ENCODE data around the gene LY6G6C.
"Not testable (repeated sequence)": the region's sequence is repeated elsewhere in the genome, so short reads cannot be mapped to it uniquely, and the experiment has no call there.

The LY6G6C gene

GRCh38 chr6:31727034-31727716 is 5.6 kb upstream of the LY6G6C start:
- DNase-seq (ENCODE audit: low read depth in 2 of 2) = no peak

GRCh38 chr6:31725502-31726350 is 4.2 kb upstream of the LY6G6C start:
- DNase-seq (ENCODE audit: low read depth in 2 of 2) = no peak

GRCh38 chr6:31723980-31724691 is 2.6 kb upstream of the LY6G6C start:
- no peak for DNase-seq (ENCODE audit: low read depth in 2 of 2)

- DNase-seq (ENCODE audit: low read depth in 2 of 2) = no peak
These were observed 1.9 kb upstream of the LY6G6C start, which contains the start of gene MPIG6B for GRCh38 chr6:31723245-31723979. Gene MPIG6B, plus strand, starts transcription at chr6:31723373. Its CDS starts 11 bp downstream, at chr6:31723384.

GRCh38 chr6:31722173-31722572 is 627 bp upstream of the LY6G6C start:
- DNase-seq (ENCODE audit: low read depth in 2 of 2) = no peak

GRCh38 chr6:31720196-31720770 is 1.3 kb downstream of the LY6G6C start:
- no peak for DNase-seq (ENCODE audit: low read depth in 2 of 2)

- DNase-seq (ENCODE audit: low read depth in 2 of 2) = no peak
These were observed 2.5 kb downstream of the LY6G6C start for GRCh38 chr6:31719001-31719400.

GRCh38 chr6:31718265-31718664 is 3.3 kb downstream of the LY6G6C start:
- no peak for DNase-seq (ENCODE audit: low read depth in 2 of 2)

- no peak for DNase-seq (ENCODE audit: low read depth in 2 of 2)
These were observed 3.9 kb downstream of the LY6G6C start for GRCh38 chr6:31717499-31718222.

- DNase-seq (ENCODE audit: low read depth in 2 of 2) = no peak
These were observed 6.3 kb downstream of the LY6G6C start, which contains the start of gene LY6G6D for GRCh38 chr6:31715022-31715958. Gene LY6G6D, plus strand, starts transcription at chr6:31715348. Its CDS starts 8 bp downstream, at chr6:31715356.

- no peak for DNase-seq (ENCODE audit: low read depth in 2 of 2)
These were observed 7.4 kb downstream of the LY6G6C start for GRCh38 chr6:31713991-31714684.

- DNase-seq (ENCODE audit: low read depth in 2 of 2) = no peak
These were observed 8.1 kb downstream of the LY6G6C start for GRCh38 chr6:31713465-31713864.

- no peak for DNase-seq (ENCODE audit: low read depth in 2 of 2)
These were observed 9.2 kb downstream of the LY6G6C start for GRCh38 chr6:31712296-31712695.

- DNase-seq (ENCODE audit: low read depth in 2 of 2) = no peak
These were observed 10.3 kb downstream of the LY6G6C start for GRCh38 chr6:31711233-31711632.

GRCh38 chr6:31710523-31711219 is 10.9 kb downstream of the LY6G6C start:
- DNase-seq (ENCODE audit: low read depth in 2 of 2) = no peak

GRCh38 chr6:31709157-31709556 is 12.4 kb downstream of the LY6G6C start:
- not testable (repeated sequence) for DNase-seq (ENCODE audit: low read depth in 2 of 2)

- no peak for DNase-seq (ENCODE audit: low read depth in 2 of 2)
These were observed 13.3 kb downstream of the LY6G6C start for GRCh38 chr6:31708224-31708623.

GRCh38 chr6:31707701-31708100 is 13.8 kb downstream of the LY6G6C start:
- no peak for DNase-seq (ENCODE audit: low read depth in 2 of 2)

Data from stimulated activated CD8-positive, alpha-beta memory T cell treated with anti-CD3 and anti-CD28 coated beads, Interleukin-15, amount 100 ng/mL, for 48 hours (primary cell).